ENCODE data around the gene FAM53A.

FAM53A gene

GRCh38 chr4:1713003-1713851 is 29.1 kb upstream of the FAM53A start:
- DNase-seq: no peak
- Histone ChIP-seq H3K27me3 (no peaks in the 10 kb centered on the region), H3K27ac (peak overlapping the region; percentile 93 to 98), H3K36me3 (peaks cover 0 to 22% (median 9%) of the 10 kb centered on the region in 3 donors), H3K4me1 (peaks cover 0 to 52% (median 35%) of the 10 kb centered on the region in 4 donors), H3K4me3 (peak overlapping the region; percentile 72 to 99), H3K9me3 (no peaks in the 10 kb centered on the region)
- intact Hi-C loops (cut with DNase I; ENCODE audit: low total_unique reads): no loop called here
- TF ChIP-seq CTCF (IDR thresholded peaks at IDR 0.05): no peak

GRCh38 chr4:1712216-1713002 is 28.3 kb upstream of the FAM53A start, which contains the start of gene SLBP:
Gene SLBP (minus strand): TSS chr4:1712319. CDS start chr4:1712188, 131 bp downstream.
- intact Hi-C loops (cut with DNase I; ENCODE audit: low total_unique reads): no loop called here
- Histone ChIP-seq H3K4me1 (peaks cover 0 to 47% (median 31%) of the 10 kb centered on the region in 4 donors), H3K36me3 (peaks cover 0 to 14% (median 1%) of the 10 kb centered on the region in 3 donors), H3K27ac (peak within 1 kb of the TSS; percentile 93 to 98), H3K27me3 (no peaks in the 10 kb centered on the region), H3K4me3 (peak within 1 kb of the TSS; percentile 72 to 99), H3K9me3 (no peaks in the 10 kb centered on the region)
- peak; percentile 96 to 98 for DNase-seq
- TF ChIP-seq CTCF (IDR thresholded peaks at IDR 0.05): peak in 1 of 2 experiments; percentile 20

- no peaks in the 10 kb centered on the region for H3K27me3 ChIP-seq
- H3K4me3 ChIP-seq: peak overlapping the region; percentile 72 to 99
- peak overlapping the region; percentile 93 to 98 for H3K27ac ChIP-seq
- peaks cover 0 to 8% (median under 1%) of the 10 kb centered on the region in 3 donors for H3K36me3 ChIP-seq
- no peaks in the 10 kb centered on the region for H3K9me3 ChIP-seq
- peak; percentile 55 to 85 for DNase-seq
- H3K4me1 ChIP-seq: peaks cover 0 to 47% (median 28%) of the 10 kb centered on the region in 4 donors
- TF ChIP-seq CTCF (IDR thresholded peaks at IDR 0.05): no peak
- intact Hi-C loops (cut with DNase I; ENCODE audit: low total_unique reads): no loop called here
These were observed 27.6 kb upstream of the FAM53A start for GRCh38 chr4:1711571-1712215.

- no peaks in the 10 kb centered on the region for H3K9me3 ChIP-seq
- peak in 1 of 2 donors; percentile 66 for DNase-seq
- intact Hi-C loops (cut with DNase I; ENCODE audit: low total_unique reads): no loop called here
- H3K27me3 ChIP-seq: no peaks in the 10 kb centered on the region
- H3K4me3 ChIP-seq: peak overlapping the region; percentile 72 to 99
- H3K27ac ChIP-seq: peak overlapping the region; percentile 93 to 98
- no peak for TF ChIP-seq CTCF (IDR thresholded peaks at IDR 0.05)
- peaks cover 5 to 10% (median 6%) of the 10 kb centered on the region in 3 donors for H3K36me3 ChIP-seq
- H3K4me1 ChIP-seq: peaks cover 0 to 47% (median 28%) of the 10 kb centered on the region in 4 donors
These were observed 27.0 kb upstream of the FAM53A start for GRCh38 chr4:1711055-1711570.

- Histone ChIP-seq H3K36me3 (peaks cover 11 to 26% (median 19%) of the 10 kb centered on the region in 3 donors), H3K4me1 (peaks cover 0 to 31% (median 22%) of the 10 kb centered on the region in 4 donors), H3K9me3 (no peaks in the 10 kb centered on the region), H3K27me3 (no peaks in the 10 kb centered on the region), H3K27ac (no peak overlapping the region), H3K4me3 (no peak overlapping the region)
- TF ChIP-seq CTCF (IDR thresholded peaks at IDR 0.05): no peak
- intact Hi-C loops (cut with DNase I; ENCODE audit: low total_unique reads): no loop called here
- no peak for DNase-seq
These were observed 24.5 kb upstream of the FAM53A start for GRCh38 chr4:1708581-1708980.
